HepG2 (cell line): ENCODE data around the gene LLGL2. TPM values are rescaled to one million over a fixed set of nuclear protein-coding genes. Genes with fewer than 3 reads are reported as not detected.
"Not testable (repeated sequence)": the region's sequence is repeated elsewhere in the genome, so short reads cannot be mapped to it uniquely, and the experiment has no call there.

Source experiments
- ATAC-seq: fragments of 200-7000 bp; cut with Tn5 transposase; 3 replicates; pipeline ENCODE4 v1.9.1; 2020; ENCODE audit warnings: mild to moderate bottlenecking, moderate library complexity
- BruUV-seq: library from RNA; stranded (reverse); fragments of 400-500 nt; replicated peaks from 2 replicates; lab custom pipeline; 2021; lab: Mats Ljungman, UMichigan
- CTCF ChIA-PET: fragments of 300-600 bp; formaldehyde crosslinking; extraction: SDS; loops from one replicate; lab custom pipeline; 2021; ENCODE audit warnings: low total read pairs, inconsistent platforms, low intra/inter-chr PET ratio; lab: Yijun Ruan, JAX
- POLR2A ChIA-PET: fragments of 350-600 bp; sonication (Branson Sonifier 250); formaldehyde crosslinking; loops from one replicate; lab custom pipeline; 2020; ENCODE audit warnings: antibody characterized with exemption, inconsistent platforms; lab: Yijun Ruan, JAX
- DNase-seq: peaks from one replicate; pipeline ENCODE4 v3.0.0-alpha.2; 2015; ENCODE audit warnings: low spot score
- FAIRE-seq: peaks from 3 replicates; lab custom pipeline; 2011; peaks lifted over from hg19 to GRCh38; lab: Jason Lieb, UNC
- H2AFZ ChIP-seq: one replicate; pipeline ENCODE4 v1.6.1; 2011; ENCODE audit warnings: low read length, inconsistent platforms
- H3K27ac ChIP-seq: fragments of 300-600 bp; 3 replicates; pipeline ENCODE4 v1.8.0; 2011; ENCODE audit warnings: mixed run types, mild to moderate bottlenecking, mixed read lengths, low read length, inconsistent platforms; ENCODE audit not compliant: insufficient read depth; ENCODE audit errors: extremely low read length
- H3K27me3 ChIP-seq, 2 experiments: fragments of 200-600 bp in 1 of 2; 2 replicates in 1 of 2; 3 replicates in 1 of 2; pipeline versions ENCODE4 v1.6.0 to v1.8.0; 2011; ENCODE audit warnings: low read length in 2 of 2, mild to moderate bottlenecking in 2 of 2, moderate library complexity in 2 of 2, inconsistent platforms in 1 of 2; ENCODE audit not compliant: insufficient read depth in 2 of 2, control insufficient read depth in 1 of 2
- H3K36me3 ChIP-seq, 2 experiments: fragments of 200-600 bp in 1 of 2; replicated peaks in 1 of 2; 2 replicates in 1 of 2; 3 replicates in 1 of 2; pipeline versions ENCODE4 v1.5.1 to v1.8.0; 2011; ENCODE audit warnings: low read length in 2 of 2, inconsistent platforms in 1 of 2; ENCODE audit not compliant: insufficient read depth in 2 of 2, control insufficient read depth in 1 of 2
- H3K4me1 ChIP-seq: 2 replicates; pipeline ENCODE4 v1.5.1; 2012; ENCODE audit warnings: low read length, inconsistent platforms; ENCODE audit not compliant: insufficient read depth
- H3K4me2 ChIP-seq: 2 replicates; pipeline ENCODE4 v1.6.0; 2011; ENCODE audit warnings: low read depth, low read length, inconsistent platforms
- H3K4me3 ChIP-seq, 3 experiments: fragments of 200-600 bp in 1 of 3; sonication (generic), shearing (Covaris generic) in 1 of 3; replicated peaks in 1 of 3; 2 replicates each; pipeline ENCODE4 v1.5.1; 2011 to 2016; ENCODE audit warnings: low read length in 3 of 3, inconsistent platforms in 2 of 3, low read depth in 2 of 3, mild to moderate bottlenecking in 2 of 3, control low read depth in 1 of 3, mixed read lengths in 1 of 3; ENCODE audit not compliant: insufficient read depth in 1 of 3
- H3K79me2 ChIP-seq: one replicate; pipeline ENCODE4 v1.6.1; 2011; ENCODE audit warnings: low read length, inconsistent platforms; ENCODE audit not compliant: insufficient read depth
- H3K9ac ChIP-seq: 2 replicates; pipeline ENCODE4 v1.6.0; 2011; ENCODE audit warnings: mild to moderate bottlenecking, low read depth, low read length, inconsistent platforms; ENCODE audit not compliant: insufficient read depth
- H3K9me3 ChIP-seq: 2 replicates; pipeline ENCODE4 v1.5.1; 2012; ENCODE audit warnings: mild to moderate bottlenecking, low read length
- H4K20me1 ChIP-seq: 2 replicates; pipeline ENCODE4 v1.6.0; 2011; ENCODE audit warnings: inconsistent platforms, mild to moderate bottlenecking, low read length, moderate library complexity; ENCODE audit not compliant: insufficient read depth
- CEBPG ChIP-seq: IDR thresholded peaks from 2 replicates; pipeline ENCODE4 v1.6.1; 2016
- ZNF121 ChIP-seq: sonication (generic); formaldehyde crosslinking; IDR thresholded peaks from 2 replicates; pipeline ENCODE4 v1.5.0; 2020; ENCODE audit warnings: mild to moderate bottlenecking, missing genetic modification reagents
- ZNF362 ChIP-seq: sonication (generic); formaldehyde crosslinking; IDR thresholded peaks from 2 replicates; pipeline ENCODE4 v1.4.0; 2020; ENCODE audit warnings: missing genetic modification reagents, mild to moderate bottlenecking, borderline replicate concordance
- ZNF770 ChIP-seq: sonication (generic); formaldehyde crosslinking; IDR thresholded peaks from 2 replicates; pipeline ENCODE4 v1.5.0; 2020; ENCODE audit warnings: mild to moderate bottlenecking, missing genetic modification reagents
- WGBS: methylation state at CpG from one replicate; pipeline ENCODE4 v1.1.6; 2017; ENCODE audit warnings: low lambda C conversion rate; 5-methylcytosine and 5-hydroxymethylcytosine counted together
- in situ Hi-C: cut with HindIII; loops from 2 replicates; pipeline ENCODE4 v1.10.0; 2017; ENCODE audit warnings: low pct_unique_long_range_greater_than_20kb; ENCODE audit not compliant: extremely low pct_ligation_motif_present
- intact Hi-C: fragments of 100-400 bp; cut with micrococcal nuclease; formaldehyde crosslinking; loops from one replicate; pipeline ENCODE4 v1.10.0; 2022; ENCODE audit not compliant: unreplicated experiment
- polyA plus RNA-seq, 8 experiments: library from polyadenylated mRNA; depleted of rRNA in 3 of 8; stranded (reverse) in 7 of 8; unstranded in 1 of 8; fragments of >200 nt; fragmentation: Illumina TruSeq in 4 of 8; extraction: Trizol in 4 of 8; gene quantifications; 2 replicates each; pipeline versions ENCODE4 v1.2.1 to v1.2.3, GENCODE V29; 2011 to 2016; ENCODE audit warnings: low read depth in 4 of 8, missing spikeins in 1 of 8, mixed read lengths in 1 of 8; ENCODE audit not compliant: insufficient read depth in 1 of 8
- total RNA-seq, 5 experiments: library from RNA; depleted of rRNA; stranded (reverse); fragments of >200 nt; fragmentation: Illumina TruSeq; extraction: Trizol; gene quantifications; 2 replicates each; pipeline ENCODE4 v1.2.3, GENCODE V29; 2016; ENCODE audit warnings: low read depth in 1 of 5

LLGL2 gene
- total and polyA plus RNA-seq, 2 of the 13 experiments (the other 11 are each of a cell fraction or from before 2014, with no cell fraction given): 83.0 to 86.7 TPM

GRCh38 chr17:75583197-75583596, 57.7 kb downstream of the LLGL2 start:
- WGBS: 43% methylated on average over 6 of the region's 6 CpGs
- H3K79me2 ChIP-seq, ATAC-seq, H3K9me3 ChIP-seq, BruUV-seq, H4K20me1 ChIP-seq, intact Hi-C loops, H3K9ac ChIP-seq: not testable (repeated sequence)
- POLR2A ChIA-PET: interaction anchor here (0.8 to 1.8 kb wide), 3 partner anchors 26 to 30 kb away, joined by 3 to 4 read pairs (median 4); no protein-coding TSS in a partner anchor
- TF ChIP-seq CEBPG (CRISPR knock-in tag) (peak; percentile 24; the same call in 1 of the 2 replicates), ZNF121 (peak; percentile 79), ZNF770 (CRISPR knock-in tag) (0 out of 2 replicates have a peak, but pooled peaks have one; percentile 38), ZNF362 (CRISPR knock-in tag) (peak; percentile 45; the same call in 1 of the 2 replicates)
- TF ChIP-seq, all 625 proteins: peak for 4; not testable (repeated sequence) for 621
- H3K36me3 ChIP-seq, DNase-seq, FAIRE-seq, in situ Hi-C loops, H3K4me3 ChIP-seq, H3K27me3 ChIP-seq, H3K4me2 ChIP-seq, H3K27ac ChIP-seq, CTCF ChIA-PET, H2AFZ ChIP-seq: not testable (repeated sequence)
- H3K4me1 ChIP-seq: peaks cover 49% of the 10 kb centered on the region
